ENCODE measurements around the gene SIAH2. TPM values are rescaled to one million over a fixed set of nuclear protein-coding genes. Genes with fewer than 3 reads are reported as not detected.

Gene SIAH2
- total RNA-seq, 2 experiments from 2014 or later = 22.2 to 29.1 TPM

DNA sequence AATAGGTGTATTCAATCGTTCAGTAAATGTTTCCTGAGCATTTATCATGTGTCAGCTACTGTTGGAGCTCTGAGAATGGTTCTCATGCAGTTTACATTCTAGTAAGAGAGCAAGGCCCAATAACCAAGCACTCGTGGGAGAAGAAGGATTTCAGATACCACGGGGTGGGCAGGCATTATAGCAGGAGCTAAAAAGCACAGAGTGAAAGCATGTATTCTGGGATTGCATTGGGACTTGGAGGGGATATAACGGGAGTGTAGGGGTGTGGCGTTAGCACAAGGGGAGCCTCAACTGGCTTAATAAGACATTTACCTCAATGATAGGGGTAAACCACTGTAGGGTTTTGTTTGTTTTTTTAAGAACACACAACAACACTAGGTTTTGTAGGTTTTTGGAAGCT is 1.6 kb upstream of the SIAH2 start:
- Histone ChIP-seq H4K20me1 (ENCODE audit: insufficient read depth, low read length) (peaks cover 22% of the 10 kb centered on the region), H3K4me1 (ENCODE audit: insufficient read depth, low read length, poor library complexity, severe bottlenecking) (peaks cover 68% of the 10 kb centered on the region), H3K9me3 (ENCODE audit: low read length) (no peaks in the 10 kb centered on the region), H3K4me3 (ENCODE audit: low read depth, low read length, poor library complexity, severe bottlenecking) (peak overlapping the region; percentile 78), H3K9me2 (ENCODE audit: insufficient read depth, low read length) (no peaks in the 10 kb centered on the region), H3K27ac (ENCODE audit: low read depth, low read length, poor library complexity, severe bottlenecking) (no peak overlapping the region), H3K36me3 (ENCODE audit: insufficient read depth, low read length) (no peaks in the 10 kb centered on the region), H3K79me2 (ENCODE audit: insufficient read depth, low read depth, low read length) (peaks cover 24% of the 10 kb centered on the region; the same call in 1 of the 2 replicates), H2AFZ (ENCODE audit: low read length) (no peak overlapping the region), H3K4me2 (ENCODE audit: low read length) (peak overlapping the region; percentile 96)
- TF ChIP-seq EZH2phosphoT487 (IDR thresholded peaks at IDR 0.05; ENCODE audit: borderline replicate concordance, low read depth, low read length) = no peak
- TF ChIP-seq, protein P1, sequence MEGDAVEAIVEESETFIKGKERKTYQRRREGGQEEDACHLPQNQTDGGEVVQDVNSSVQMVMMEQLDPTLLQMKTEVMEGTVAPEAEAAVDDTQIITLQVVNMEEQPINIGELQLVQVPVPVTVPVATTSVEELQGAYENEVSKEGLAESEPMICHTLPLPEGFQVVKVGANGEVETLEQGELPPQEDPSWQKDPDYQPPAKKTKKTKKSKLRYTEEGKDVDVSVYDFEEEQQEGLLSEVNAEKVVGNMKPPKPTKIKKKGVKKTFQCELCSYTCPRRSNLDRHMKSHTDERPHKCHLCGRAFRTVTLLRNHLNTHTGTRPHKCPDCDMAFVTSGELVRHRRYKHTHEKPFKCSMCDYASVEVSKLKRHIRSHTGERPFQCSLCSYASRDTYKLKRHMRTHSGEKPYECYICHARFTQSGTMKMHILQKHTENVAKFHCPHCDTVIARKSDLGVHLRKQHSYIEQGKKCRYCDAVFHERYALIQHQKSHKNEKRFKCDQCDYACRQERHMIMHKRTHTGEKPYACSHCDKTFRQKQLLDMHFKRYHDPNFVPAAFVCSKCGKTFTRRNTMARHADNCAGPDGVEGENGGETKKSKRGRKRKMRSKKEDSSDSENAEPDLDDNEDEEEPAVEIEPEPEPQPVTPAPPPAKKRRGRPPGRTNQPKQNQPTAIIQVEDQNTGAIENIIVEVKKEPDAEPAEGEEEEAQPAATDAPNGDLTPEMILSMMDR (conservative IDR thresholded peaks at IDR 0.05; ENCODE audit: low read length) = no peak
- CTCF ChIA-PET (ENCODE audit: unreplicated experiment) = interaction anchor here (0.8 to 1.5 kb wide), 2 partner anchors 21 to 236 kb away, joined by 3 to 4 read pairs; no protein-coding TSS in a partner anchor
- intact Hi-C loops (cut with micrococcal nuclease; ENCODE audit: unreplicated experiment) = loop anchor here (5.0 kb wide), 1 partner anchor 42 kb away; no protein-coding TSS in a partner anchor
- no peak for DNase-seq (ENCODE audit: low spot score)
- POLR2A ChIA-PET = interaction anchor here (0.5 to 3.8 kb wide), 14 partner anchors 9 to 355 kb away, joined by 3 to 23 read pairs (median 4); partner anchors contain the start of gene MED12L
- BruUV-seq (replicated peaks) = no TSS peak

DNA sequence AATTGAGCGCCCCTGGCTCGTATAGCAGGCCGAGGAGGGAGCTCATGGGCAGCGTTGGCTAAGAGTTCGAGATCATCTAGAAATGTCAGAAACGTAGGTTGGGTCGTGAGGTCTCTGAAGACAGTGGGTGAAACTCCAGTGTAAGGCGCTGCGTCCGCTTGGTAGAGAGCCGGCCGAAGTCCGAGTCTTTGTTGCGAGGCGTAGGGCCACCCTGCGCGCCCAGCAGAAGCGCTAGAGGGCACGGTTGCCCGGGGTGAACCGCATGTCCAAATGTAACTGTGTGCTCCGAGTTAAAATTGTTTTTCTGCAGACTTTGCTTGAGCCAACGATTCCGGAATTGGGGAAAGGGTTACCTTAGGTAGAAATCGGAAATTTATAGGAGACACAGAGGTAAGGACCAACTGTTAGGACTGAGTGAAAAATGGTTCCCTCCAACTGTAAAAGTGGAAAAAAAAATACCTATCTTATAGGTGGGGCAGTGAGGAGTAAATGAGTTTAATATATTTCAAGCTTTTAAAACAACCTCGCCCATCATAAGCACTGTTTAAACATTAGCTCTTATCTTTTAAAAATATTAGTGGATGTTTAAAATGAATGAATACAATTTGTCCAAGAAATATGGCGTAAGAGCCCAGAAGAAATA is 993 bp upstream of the SIAH2 start:
- Histone ChIP-seq H3K4me2 (ENCODE audit: low read length) (peak overlapping the region; percentile 96), H3K79me2 (ENCODE audit: insufficient read depth, low read depth, low read length) (peaks cover 24% of the 10 kb centered on the region; the same call in 1 of the 2 replicates), H3K4me1 (ENCODE audit: insufficient read depth, low read length, poor library complexity, severe bottlenecking) (peaks cover 71% of the 10 kb centered on the region), H4K20me1 (ENCODE audit: insufficient read depth, low read length) (peaks cover 25% of the 10 kb centered on the region), H3K9me2 (ENCODE audit: insufficient read depth, low read length) (no peaks in the 10 kb centered on the region), H2AFZ (ENCODE audit: low read length) (peak overlapping the region; percentile 91), H3K27ac (ENCODE audit: low read depth, low read length, poor library complexity, severe bottlenecking) (peak overlapping the region; percentile 58), H3K36me3 (ENCODE audit: insufficient read depth, low read length) (peaks cover 5% of the 10 kb centered on the region; the same call in 1 of the 2 replicates), H3K9me3 (ENCODE audit: low read length) (no peaks in the 10 kb centered on the region), H3K4me3 (ENCODE audit: low read depth, low read length, poor library complexity, severe bottlenecking) (peak overlapping the region; percentile 78)
- intact Hi-C loops (cut with micrococcal nuclease; ENCODE audit: unreplicated experiment) = loop anchor here (1.0 to 5.0 kb wide), 5 partner anchors 25 to 322 kb away; partner anchors contain the start of genes EIF2A, SELENOT and SERP1
- POLR2A ChIA-PET = interaction anchor here (0.5 to 3.8 kb wide), 24 partner anchors 9 to 354 kb away, joined by 3 to 23 read pairs (median 4); partner anchors contain the start of gene MED12L
- DNase-seq (ENCODE audit: low spot score) = peak; percentile 67
- TF ChIP-seq EZH2phosphoT487 (IDR thresholded peaks at IDR 0.05; ENCODE audit: borderline replicate concordance, low read depth, low read length) = no peak
- TF ChIP-seq, protein P1 (conservative IDR thresholded peaks at IDR 0.05; ENCODE audit: low read length) = peak; percentile 72
- BruUV-seq (replicated peaks) = TSS peak; percentile 87
- CTCF ChIA-PET (ENCODE audit: unreplicated experiment) = interaction anchor here (0.8 to 1.5 kb wide), 4 partner anchors 21 to 356 kb away, joined by 3 to 4 read pairs (median 4); partner anchors contain the start of gene TSC22D2

Data from OCI-LY7 (cell line).